Stimulated activated CD8-positive, alpha-beta memory T cell treated with anti-CD3 and anti-CD28 coated beads, Interleukin-7, amount 100 ng/mL, for 48 hours (primary cell): ENCODE data around the gene IL17C.

ENCODE experiments used
- DNase-seq, 2 donors: peaks; one replicate each; pipeline ENCODE4 v3.0.0-alpha.2; 2020; ENCODE audit warnings: low read depth in 1 of 2; ENCODE audit errors: extremely low read depth in 1 of 2

Gene IL17C, protein sequence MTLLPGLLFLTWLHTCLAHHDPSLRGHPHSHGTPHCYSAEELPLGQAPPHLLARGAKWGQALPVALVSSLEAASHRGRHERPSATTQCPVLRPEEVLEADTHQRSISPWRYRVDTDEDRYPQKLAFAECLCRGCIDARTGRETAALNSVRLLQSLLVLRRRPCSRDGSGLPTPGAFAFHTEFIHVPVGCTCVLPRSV

GRCh38 chr16:88638323-88639230, at the start of gene IL17C:
Gene IL17C, plus strand, starts transcription at chr16:88638572. Its CDS starts 70 bp downstream, at chr16:88638642.
- DNase-seq = no peak

GRCh38 chr16:88588754-88589153, 49.6 kb upstream of the IL17C start:
- no peak for DNase-seq

- DNase-seq = no peak
Measured at GRCh38 chr16:88589441-88589840, 48.9 kb upstream of the IL17C start.

DNA sequence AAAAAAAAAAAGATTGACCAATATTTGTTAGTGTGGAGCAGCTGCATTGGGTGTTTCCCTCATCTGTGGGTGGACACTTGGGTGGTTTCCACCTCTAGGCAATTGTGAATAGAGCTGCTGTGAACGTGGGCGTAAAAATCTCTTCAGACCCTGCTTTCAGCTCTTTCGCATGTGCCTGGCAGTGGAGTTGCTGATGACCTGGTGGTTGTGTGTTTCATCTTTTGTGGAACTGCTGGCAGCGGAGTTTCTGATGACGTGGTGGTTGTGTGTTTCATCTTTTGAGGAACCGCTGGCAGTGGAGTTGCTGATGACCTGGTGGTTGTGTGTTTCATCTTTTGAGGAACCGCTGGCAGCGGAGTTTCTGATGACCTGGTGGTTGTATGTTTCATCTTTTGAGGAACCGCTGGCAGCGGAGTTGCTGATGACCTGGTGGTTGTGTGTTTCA, 46.8 kb upstream of the IL17C start:
- DNase-seq = peak; percentile 18 to 55

DNA sequence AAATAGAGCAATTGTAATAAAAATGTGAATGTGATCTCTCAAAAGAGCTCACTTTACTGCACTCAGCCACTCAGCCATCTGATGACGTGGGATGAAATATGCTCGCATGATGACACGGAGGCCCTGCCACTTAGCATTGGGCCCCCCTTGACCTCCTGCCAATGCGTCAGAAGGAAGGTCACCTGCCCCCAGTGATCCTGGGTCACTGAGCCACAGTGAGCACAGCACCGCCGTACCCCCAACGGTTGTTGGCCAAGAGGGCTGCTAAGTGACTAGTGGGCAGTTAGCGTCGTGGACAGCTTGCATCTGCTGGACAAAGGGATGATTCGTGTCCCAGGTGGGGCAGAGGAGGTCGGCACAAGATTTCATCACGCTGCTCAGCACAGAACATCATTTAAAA, 45.3 kb upstream of the IL17C start:
- no peak for DNase-seq

DNA sequence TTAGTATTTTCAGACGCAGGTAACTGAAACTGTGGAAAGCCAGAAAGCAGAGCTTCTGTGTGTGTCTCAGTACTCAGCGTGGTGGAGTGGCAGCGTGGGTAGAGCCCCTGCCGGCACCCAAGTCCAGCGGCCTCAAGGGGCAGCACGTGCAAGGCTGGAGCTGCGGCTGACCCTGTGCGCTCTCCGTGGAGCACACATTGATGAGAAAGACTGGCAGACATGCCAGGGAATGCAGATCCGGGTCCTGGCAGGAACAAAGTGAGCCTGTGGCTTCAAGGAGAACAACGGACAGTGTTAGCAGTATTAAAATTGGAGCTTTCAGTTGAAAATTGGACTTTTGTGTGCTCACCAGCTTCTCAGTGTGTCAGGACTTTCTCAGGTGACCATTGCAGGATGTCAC, 44.9 kb upstream of the IL17C start:
- no peak for DNase-seq

GRCh38 chr16:88593910-88594309, 44.5 kb upstream of the IL17C start:
- no peak for DNase-seq

DNA sequence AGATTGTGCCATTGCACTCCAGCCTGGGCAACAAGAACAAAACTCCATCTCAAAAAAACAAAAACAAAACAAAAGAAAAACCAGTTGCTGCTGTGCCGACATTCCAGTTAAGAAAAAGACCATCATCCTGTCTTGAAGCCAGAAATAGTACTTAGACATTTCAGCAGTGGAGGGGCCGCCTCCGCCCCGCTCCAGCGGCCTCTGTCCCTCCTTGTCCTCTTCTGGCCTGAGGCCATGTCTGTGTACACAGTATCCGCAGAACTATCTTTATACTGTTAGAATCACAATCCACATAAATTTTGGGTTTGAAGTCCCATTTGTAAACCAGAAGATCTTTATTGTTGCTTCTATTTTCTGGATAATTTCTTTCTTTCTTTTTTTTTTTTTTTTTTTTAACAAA, 43.3 kb upstream of the IL17C start:
- DNase-seq = no peak

- DNase-seq = no peak
Measured at GRCh38 chr16:88595921-88596320, 42.5 kb upstream of the IL17C start.

GRCh38 chr16:88596483-88596882, 41.9 kb upstream of the IL17C start:
- DNase-seq = no peak

- no peak for DNase-seq
Measured at GRCh38 chr16:88597856-88598491, 40.4 kb upstream of the IL17C start.

GRCh38 chr16:88599092-88599733, 39.2 kb upstream of the IL17C start:
- no peak for DNase-seq

DNA sequence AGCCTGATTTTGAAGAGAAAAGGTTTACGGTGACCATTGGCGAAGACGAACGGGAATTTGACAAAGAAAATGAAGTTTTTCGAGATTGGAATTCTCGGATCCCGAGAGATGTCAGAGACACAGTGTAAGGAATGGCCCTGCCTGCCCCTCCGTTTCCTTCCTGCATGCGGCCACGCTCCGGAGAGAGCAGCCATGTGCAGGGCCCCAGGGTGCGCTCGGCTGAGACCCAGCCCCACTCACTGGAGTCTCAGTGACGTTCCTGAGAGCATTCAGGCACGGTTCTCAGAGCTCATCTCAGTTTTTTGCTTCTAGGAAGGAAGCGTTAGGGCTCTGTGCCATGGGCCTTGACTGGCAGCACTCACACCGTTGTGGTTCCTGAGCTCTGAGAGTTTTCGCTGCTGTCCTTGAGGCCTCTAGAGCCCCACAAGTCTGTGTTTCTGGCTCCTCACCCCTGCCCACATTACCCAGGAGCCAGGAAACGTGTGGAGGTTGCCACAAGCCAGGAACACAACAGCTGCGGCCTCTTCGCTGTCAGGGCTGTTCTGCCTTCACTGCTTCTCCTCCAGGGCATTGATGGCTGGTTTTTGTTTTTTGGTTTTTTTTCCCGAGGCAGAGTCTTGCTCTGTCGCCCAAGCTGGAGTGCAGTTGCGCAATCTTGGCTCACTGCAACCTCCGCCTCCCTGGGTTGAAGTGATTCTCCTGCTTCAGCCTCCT, 38.4 kb upstream of the IL17C start:
- no peak for DNase-seq

DNA sequence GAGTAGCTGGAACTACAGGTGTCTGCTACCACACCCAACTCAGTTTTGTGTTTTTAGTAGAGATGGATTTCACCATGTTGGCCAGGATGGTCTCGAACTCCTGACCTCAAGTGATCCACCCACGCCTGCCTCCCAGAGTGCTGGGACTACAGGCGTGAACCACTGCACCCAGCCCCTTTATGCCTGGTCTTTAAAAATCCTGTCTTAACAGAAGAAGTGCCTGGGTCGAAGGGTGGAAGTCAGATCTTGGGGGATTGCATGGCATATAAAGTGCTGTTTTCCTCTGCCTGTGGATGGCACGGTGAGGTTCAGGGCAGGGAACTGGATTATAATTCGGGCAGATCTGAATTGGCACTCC, 37.9 kb upstream of the IL17C start:
- no peak for DNase-seq

DNA sequence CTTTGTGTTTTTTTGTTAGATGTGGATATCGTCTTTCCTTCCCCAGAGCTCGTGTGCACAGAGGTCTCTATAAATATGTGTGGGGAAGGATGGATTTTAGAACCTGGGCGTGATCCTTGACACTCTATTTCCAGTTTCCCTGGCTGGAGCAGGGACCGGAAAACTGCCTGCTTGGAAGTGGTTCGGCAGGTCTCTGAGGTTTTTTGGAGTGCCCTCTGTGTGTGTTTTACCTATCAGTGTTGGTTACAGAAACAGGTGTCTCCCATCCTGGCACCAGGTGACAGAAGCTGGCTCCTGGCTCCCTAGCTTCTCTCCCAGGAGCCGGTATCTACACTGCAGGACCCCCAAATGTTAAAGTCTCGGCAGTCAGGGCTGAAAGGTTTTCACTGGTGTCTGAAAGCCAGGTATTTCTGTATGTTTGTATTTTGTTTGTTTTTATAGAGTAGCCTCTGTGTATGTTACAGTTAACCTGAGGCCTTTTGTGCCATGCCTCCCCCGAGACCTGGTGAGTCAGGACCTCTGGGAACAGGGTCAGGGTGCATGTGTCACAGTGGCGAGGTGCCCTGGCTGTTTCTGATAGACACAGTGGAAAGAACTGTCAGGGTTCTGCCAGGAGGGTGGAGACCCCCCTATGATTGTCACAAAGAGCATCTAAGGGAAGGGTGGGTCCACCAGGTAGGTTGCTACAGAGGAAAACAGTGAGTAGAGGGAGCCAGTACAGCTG, 36.9 kb upstream of the IL17C start:
- no peak for DNase-seq

- DNase-seq = no peak
Measured at GRCh38 chr16:88602091-88602490, 36.3 kb upstream of the IL17C start.

- no peak for DNase-seq
Measured at GRCh38 chr16:88605186-88606147, 32.9 kb upstream of the IL17C start.

GRCh38 chr16:88606148-88606757, 32.1 kb upstream of the IL17C start:
- DNase-seq = no peak

GRCh38 chr16:88608076-88608475, 30.3 kb upstream of the IL17C start:
- no peak for DNase-seq
